GM21529 (cell line): ENCODE results near the gene P3H4.

Source experiments
- ATAC-seq: cut with Tn5 transposase; IDR thresholded peaks from one replicate; pipeline ENCODE4 v1.9.1; 2021; ENCODE audit not compliant: unreplicated experiment

P3H4 gene

GRCh38 chr17:41822216-41823140 is 10.7 kb upstream of the P3H4 start:
- no peak for ATAC-seq

GRCh38 chr17:41821776-41822175 is 10.0 kb upstream of the P3H4 start:
- no peak for ATAC-seq

GRCh38 chr17:41818024-41818423 is 6.3 kb upstream of the P3H4 start:
- no peak for ATAC-seq

GRCh38 chr17:41816637-41817320 is 5.0 kb upstream of the P3H4 start:
- ATAC-seq = no peak

GRCh38 chr17:41814195-41814594 is 2.4 kb upstream of the P3H4 start:
- no peak for ATAC-seq

- ATAC-seq = no peak
Observed at GRCh38 chr17:41813699-41814124, 2.0 kb upstream of the P3H4 start.

- ATAC-seq = no peak
Observed at GRCh38 chr17:41813152-41813680, 1.5 kb upstream of the P3H4 start.

GRCh38 chr17:41812381-41813151 is 817 bp upstream of the P3H4 start, which contains the start of gene FKBP10:
Gene FKBP10, plus strand, starts transcription at chr17:41813004. Its CDS starts 31 bp downstream, at chr17:41813035.
- ATAC-seq = no peak

GRCh38 chr17:41810659-41811548 is 845 bp downstream of the P3H4 start:
- ATAC-seq = no peak

GRCh38 chr17:41806685-41807445 is 4.9 kb downstream of the P3H4 start:
- no peak for ATAC-seq

GRCh38 chr17:41803049-41804020 is 8.4 kb downstream of the P3H4 start:
- no peak for ATAC-seq

GRCh38 chr17:41801374-41802271 is 10.1 kb downstream of the P3H4 start:
- no peak for ATAC-seq

GRCh38 chr17:41800601-41801373 is 11.0 kb downstream of the P3H4 start:
- no peak for ATAC-seq

GRCh38 chr17:41799366-41799765 is 12.4 kb downstream of the P3H4 start:
- no peak for ATAC-seq

GRCh38 chr17:41797377-41797776 is 14.4 kb downstream of the P3H4 start:
- ATAC-seq = no peak

GRCh38 chr17:41796121-41796895 is 15.4 kb downstream of the P3H4 start:
- ATAC-seq = no peak
